WERI-Rb-1 (cell line): ENCODE results near the gene ATP1B3.

Experiments
- DNase-seq: peaks from one replicate; pipeline ENCODE4 v3.0.0-alpha.2; 2020
- H3K27ac ChIP-seq: fragments of 250-450 bp; sonication (Bioruptor Pico); 2 replicates; pipeline ENCODE4 v1.5.1; 2020; ENCODE audit warnings: mild to moderate bottlenecking, moderate library complexity
- H3K27me3 ChIP-seq: fragments of 250-450 bp; sonication (Bioruptor Pico); 2 replicates; pipeline ENCODE4 v1.5.1; 2021; ENCODE audit warnings: mild to moderate bottlenecking, low read depth, moderate library complexity; ENCODE audit not compliant: insufficient read depth, severe bottlenecking
- H3K36me3 ChIP-seq: fragments of 250-450 bp; sonication (Bioruptor Pico); 2 replicates; pipeline ENCODE4 v1.5.1; 2020; ENCODE audit warnings: mild to moderate bottlenecking, moderate library complexity
- H3K4me3 ChIP-seq: 2 replicates; pipeline ENCODE4 v1.5.1; 2011; ENCODE audit warnings: low read depth, mild to moderate bottlenecking, control low read depth, low read length
- H3K9me3 ChIP-seq: fragments of 250-450 bp; sonication (Bioruptor Pico); 2 replicates; pipeline ENCODE4 v1.5.1; 2021; ENCODE audit warnings: mild to moderate bottlenecking, moderate library complexity; ENCODE audit not compliant: severe bottlenecking
- TF ChIP-seq, protein P1 (sequence below): IDR thresholded peaks from 2 replicates; pipeline ENCODE4 v1.5.1; 2011; ENCODE audit warnings: low read depth, mild to moderate bottlenecking, control low read depth, inconsistent platforms, low read length

ATP1B3 gene

GRCh38 chr3:141864281-141864970 lies 12.0 kb upstream of the ATP1B3 start:
- no peaks in the 10 kb centered on the region for H3K36me3 ChIP-seq
- DNase-seq, result no peak
- no peaks in the 10 kb centered on the region for H3K27me3 ChIP-seq
- no peak overlapping the region for H3K4me3 ChIP-seq
- no peak overlapping the region for H3K27ac ChIP-seq
- TF ChIP-seq, protein P1, sequence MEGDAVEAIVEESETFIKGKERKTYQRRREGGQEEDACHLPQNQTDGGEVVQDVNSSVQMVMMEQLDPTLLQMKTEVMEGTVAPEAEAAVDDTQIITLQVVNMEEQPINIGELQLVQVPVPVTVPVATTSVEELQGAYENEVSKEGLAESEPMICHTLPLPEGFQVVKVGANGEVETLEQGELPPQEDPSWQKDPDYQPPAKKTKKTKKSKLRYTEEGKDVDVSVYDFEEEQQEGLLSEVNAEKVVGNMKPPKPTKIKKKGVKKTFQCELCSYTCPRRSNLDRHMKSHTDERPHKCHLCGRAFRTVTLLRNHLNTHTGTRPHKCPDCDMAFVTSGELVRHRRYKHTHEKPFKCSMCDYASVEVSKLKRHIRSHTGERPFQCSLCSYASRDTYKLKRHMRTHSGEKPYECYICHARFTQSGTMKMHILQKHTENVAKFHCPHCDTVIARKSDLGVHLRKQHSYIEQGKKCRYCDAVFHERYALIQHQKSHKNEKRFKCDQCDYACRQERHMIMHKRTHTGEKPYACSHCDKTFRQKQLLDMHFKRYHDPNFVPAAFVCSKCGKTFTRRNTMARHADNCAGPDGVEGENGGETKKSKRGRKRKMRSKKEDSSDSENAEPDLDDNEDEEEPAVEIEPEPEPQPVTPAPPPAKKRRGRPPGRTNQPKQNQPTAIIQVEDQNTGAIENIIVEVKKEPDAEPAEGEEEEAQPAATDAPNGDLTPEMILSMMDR, result no peak
- no peaks in the 10 kb centered on the region for H3K9me3 ChIP-seq

DNA sequence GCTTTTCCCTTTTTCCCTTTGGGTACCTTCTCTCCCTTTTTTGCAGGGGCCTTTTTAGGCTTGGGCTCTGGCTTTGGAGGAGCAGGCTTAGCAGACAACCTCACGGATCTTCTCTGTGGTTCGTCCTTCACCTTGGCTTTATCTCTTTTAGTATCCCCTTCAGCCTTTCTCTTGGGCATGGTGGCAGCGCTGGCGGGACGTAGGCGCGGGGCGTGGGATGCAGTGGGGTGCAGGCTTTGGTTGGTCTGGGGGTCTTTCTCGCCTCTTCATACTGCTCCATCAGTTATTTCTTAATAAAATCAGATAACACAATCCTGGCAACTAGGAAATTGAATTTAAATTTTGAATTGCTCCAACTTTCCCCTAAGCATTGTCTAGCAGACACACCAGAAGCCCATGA lies 11.3 kb upstream of the ATP1B3 start:
- Histone ChIP-seq H3K27me3 (no peaks in the 10 kb centered on the region), H3K27ac (no peak overlapping the region), H3K4me3 (no peak overlapping the region), H3K9me3 (no peaks in the 10 kb centered on the region), H3K36me3 (no peaks in the 10 kb centered on the region)
- TF ChIP-seq, protein P1, result no peak
- DNase-seq, result no peak

GRCh38 chr3:141870091-141870687 lies 6.3 kb upstream of the ATP1B3 start:
- no peak for DNase-seq
- Histone ChIP-seq H3K4me3 (no peak overlapping the region), H3K9me3 (no peaks in the 10 kb centered on the region), H3K36me3 (no peaks in the 10 kb centered on the region), H3K27ac (no peak overlapping the region), H3K27me3 (no peaks in the 10 kb centered on the region)
- TF ChIP-seq, protein P1, result no peak

DNA sequence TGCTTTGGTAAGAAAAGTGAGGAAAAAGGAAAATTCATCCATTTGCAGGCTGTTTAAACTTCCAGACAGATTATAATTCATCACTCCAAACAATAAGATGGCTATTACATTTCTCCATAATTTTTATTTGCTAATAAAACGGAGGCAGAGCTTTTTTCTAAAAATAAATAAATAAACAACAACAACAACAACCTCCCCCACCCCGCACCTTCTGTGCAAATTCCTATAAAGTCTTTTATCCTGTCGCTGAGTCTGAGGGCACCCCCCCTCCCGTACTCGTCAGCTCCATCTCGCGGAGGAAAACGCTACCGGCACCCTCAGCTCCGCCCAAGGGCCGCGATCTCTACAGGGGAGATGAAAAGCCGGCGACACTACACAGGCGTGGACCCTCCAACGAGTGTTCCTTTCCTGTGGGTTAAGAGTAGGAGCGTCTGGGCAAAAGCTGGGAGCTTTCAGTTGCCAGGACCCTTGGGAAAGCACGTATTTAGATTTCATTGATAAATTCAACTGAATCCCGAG lies 1.0 kb upstream of the ATP1B3 start:
- TF ChIP-seq, protein P1, result peak; percentile 75
- Histone ChIP-seq H3K36me3 (peaks cover 3% of the 10 kb centered on the region; the same call in 1 of the 2 replicates), H3K9me3 (no peaks in the 10 kb centered on the region), H3K27me3 (no peaks in the 10 kb centered on the region), H3K27ac (peak overlapping the region; percentile 94), H3K4me3 (peak overlapping the region; percentile 92)
- peak; percentile 86 for DNase-seq

GRCh38 chr3:141875893-141876380 lies 506 bp upstream of the ATP1B3 start:
- Histone ChIP-seq H3K27me3 (no peaks in the 10 kb centered on the region), H3K9me3 (no peaks in the 10 kb centered on the region), H3K36me3 (peaks cover 3% of the 10 kb centered on the region; the same call in 1 of the 2 replicates), H3K27ac (peak overlapping the region; percentile 94), H3K4me3 (peak overlapping the region; percentile 92)
- TF ChIP-seq, protein P1, result no peak
- peak; percentile 81 for DNase-seq
